Panc1 (cell line): ENCODE data around the gene FAR2. TPM values are rescaled to one million over a fixed set of nuclear protein-coding genes. Genes with fewer than 3 reads are reported as not detected.

ENCODE experiments used
- ATAC-seq: fragments of 200-7000 bp; cut with Tn5 transposase; 2 replicates; pipeline ENCODE4 v1.9.1; 2020; ENCODE audit warnings: mild to moderate bottlenecking, moderate library complexity
- BruUV-seq: library from RNA; stranded (reverse); fragments of 400-500 nt; replicated peaks from 2 replicates; lab custom pipeline; 2021; lab: Mats Ljungman, UMichigan
- CTCF ChIA-PET: fragments of 300-600 bp; sonication (Branson Sonifier 250); formaldehyde crosslinking; loops from one replicate; lab custom pipeline; 2022; ENCODE audit warnings: antibody characterized with exemption; lab: Charles Lee
- POLR2A ChIA-PET: fragments of 300-600 bp; sonication (Branson Sonifier 250); formaldehyde crosslinking; loops from one replicate; lab custom pipeline; 2022; ENCODE audit warnings: antibody characterized with exemption; lab: Charles Lee
- DNase-seq: peaks from one replicate; pipeline ENCODE4 v3.0.0-alpha.2; 2010; ENCODE audit warnings: low read depth, low spot score
- H3K27ac ChIP-seq: 2 replicates; pipeline ENCODE4 v1.5.1; 2011; ENCODE audit warnings: mild to moderate bottlenecking, low read length, inconsistent platforms
- H3K27me3 ChIP-seq: fragments of 200-500 bp; sonication (Bioruptor generic); 2 replicates; pipeline ENCODE4 v1.6.0; 2014; ENCODE audit warnings: low read length, inconsistent platforms; ENCODE audit not compliant: control insufficient read depth, insufficient read depth
- H3K36me3 ChIP-seq: fragments of 200-500 bp; sonication (Bioruptor generic); 2 replicates; pipeline ENCODE4 v1.5.1; 2014; ENCODE audit warnings: inconsistent platforms, mild to moderate bottlenecking, low read length, moderate library complexity; ENCODE audit not compliant: control insufficient read depth, insufficient read depth
- H3K4me1 ChIP-seq: 2 replicates; pipeline ENCODE4 v1.5.1; 2011; ENCODE audit warnings: inconsistent platforms, mild to moderate bottlenecking, low read length, moderate library complexity; ENCODE audit not compliant: control insufficient read depth, insufficient read depth
- H3K4me3 ChIP-seq, 2 experiments: 2 replicates each; pipeline ENCODE4 v1.5.1; 2011 to 2012; ENCODE audit warnings: low read depth in 2 of 2, low read length in 2 of 2, mild to moderate bottlenecking in 2 of 2, inconsistent platforms in 1 of 2, moderate library complexity in 1 of 2
- H3K9me3 ChIP-seq: fragments of 200-500 bp; sonication (Bioruptor generic); 2 replicates; pipeline ENCODE4 v1.5.1; 2014; ENCODE audit warnings: low read depth, mild to moderate bottlenecking, inconsistent platforms, low read length, moderate library complexity; ENCODE audit not compliant: control insufficient read depth, insufficient read depth
- CTCF ChIP-seq: fragments of 450-650 bp; IDR thresholded peaks from 2 replicates; pipeline ENCODE4 v1.5.1; 2017; ENCODE audit warnings: mild to moderate bottlenecking
- POLR2AphosphoS5 ChIP-seq: IDR thresholded peaks from 2 replicates; pipeline ENCODE4 v1.6.1; 2012; ENCODE audit warnings: mild to moderate bottlenecking, low read depth, low read length, moderate library complexity
- SIN3A ChIP-seq: IDR thresholded peaks from 2 replicates; pipeline ENCODE4 v1.6.1; 2012; ENCODE audit warnings: low read depth, mild to moderate bottlenecking, low read length, moderate library complexity, borderline replicate concordance; ENCODE audit not compliant: insufficient read depth
- TCF7L2 ChIP-seq: IDR thresholded peaks from 2 replicates; pipeline ENCODE4 v1.6.1; 2011; ENCODE audit warnings: mild to moderate bottlenecking, low read depth, low read length, inconsistent platforms
- in situ Hi-C: cut with HindIII; loops from 2 replicates; pipeline ENCODE4 v1.10.0; 2016; ENCODE audit warnings: low sequenced_read_pairs, low pct_unique_long_range_greater_than_20kb
- intact Hi-C: fragments of 100-400 bp; cut with micrococcal nuclease; formaldehyde crosslinking; loops from one replicate; pipeline ENCODE4 v1.10.0; 2022; ENCODE audit not compliant: unreplicated experiment
- total RNA-seq: library from RNA; stranded (reverse); gene quantifications from one replicate; pipeline ENCODE4 v1.2.1, GENCODE V29; 2021; ENCODE audit not compliant: unreplicated experiment
- TF ChIP-seq, protein P1 (sequence below), 2 experiments: IDR thresholded peaks; 2 replicates each; pipeline ENCODE4 v1.6.1; 2011 to 2012; ENCODE audit warnings: low read depth in 2 of 2, control low read depth in 1 of 2, low read length in 1 of 2, mild to moderate bottlenecking in 1 of 2, moderate library complexity in 1 of 2; ENCODE audit not compliant: insufficient read depth in 1 of 2

The FAR2 gene
- total RNA-seq, 1 experiment from 2014 or later, result 6.2 TPM

DNA sequence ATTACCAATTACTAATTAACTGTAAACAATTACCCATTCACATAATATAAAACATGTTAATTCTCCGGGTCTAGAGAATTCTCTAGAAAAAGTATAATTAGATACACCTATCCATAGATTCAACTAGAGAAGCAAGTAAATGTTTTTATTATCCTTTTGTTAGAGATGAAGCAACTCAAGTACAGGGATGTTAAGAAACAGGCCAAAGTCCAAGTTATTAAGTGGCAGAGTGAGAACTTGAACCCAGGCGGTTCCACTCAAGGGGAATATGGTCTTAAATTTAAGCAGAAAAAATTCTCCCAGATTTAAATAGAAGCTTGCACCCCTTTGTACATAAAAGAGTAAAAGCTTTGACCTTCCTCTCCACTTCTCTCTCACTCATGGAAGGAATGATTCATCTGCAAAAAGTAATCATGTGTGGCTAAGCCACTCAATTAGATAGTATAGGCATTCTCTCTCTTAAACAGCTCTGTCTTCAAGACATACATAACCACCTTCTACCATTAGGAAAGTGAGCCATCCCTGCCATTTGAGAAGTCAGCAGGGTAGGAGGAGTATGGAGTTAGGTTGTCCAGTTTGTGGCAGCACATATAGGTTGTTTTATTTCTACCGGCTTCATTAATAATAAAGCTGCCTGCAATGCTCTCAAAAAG is 197.8 kb downstream of the FAR2 start:
- peaks cover 19% of the 10 kb centered on the region; the same call in 1 of the 2 replicates for H3K36me3 ChIP-seq
- POLR2A ChIA-PET, result no interaction called here
- H3K27me3 ChIP-seq, result no peaks in the 10 kb centered on the region
- intact Hi-C loops, result no loop called here
- ATAC-seq (no peak), DNase-seq (no peak)
- peaks cover 7% of the 10 kb centered on the region; the same call in 1 of the 2 replicates for H3K4me1 ChIP-seq
- CTCF ChIA-PET, result no interaction called here
- H3K9me3 ChIP-seq, result no peaks in the 10 kb centered on the region
- in situ Hi-C loops, result no loop called here
- no peak overlapping the region for H3K27ac ChIP-seq
- no peak overlapping the region for H3K4me3 ChIP-seq
- TF ChIP-seq TCF7L2 (no peak), SIN3A (no peak), POLR2AphosphoS5 (no peak), CTCF (no peak)
- TF ChIP-seq, protein P1, sequence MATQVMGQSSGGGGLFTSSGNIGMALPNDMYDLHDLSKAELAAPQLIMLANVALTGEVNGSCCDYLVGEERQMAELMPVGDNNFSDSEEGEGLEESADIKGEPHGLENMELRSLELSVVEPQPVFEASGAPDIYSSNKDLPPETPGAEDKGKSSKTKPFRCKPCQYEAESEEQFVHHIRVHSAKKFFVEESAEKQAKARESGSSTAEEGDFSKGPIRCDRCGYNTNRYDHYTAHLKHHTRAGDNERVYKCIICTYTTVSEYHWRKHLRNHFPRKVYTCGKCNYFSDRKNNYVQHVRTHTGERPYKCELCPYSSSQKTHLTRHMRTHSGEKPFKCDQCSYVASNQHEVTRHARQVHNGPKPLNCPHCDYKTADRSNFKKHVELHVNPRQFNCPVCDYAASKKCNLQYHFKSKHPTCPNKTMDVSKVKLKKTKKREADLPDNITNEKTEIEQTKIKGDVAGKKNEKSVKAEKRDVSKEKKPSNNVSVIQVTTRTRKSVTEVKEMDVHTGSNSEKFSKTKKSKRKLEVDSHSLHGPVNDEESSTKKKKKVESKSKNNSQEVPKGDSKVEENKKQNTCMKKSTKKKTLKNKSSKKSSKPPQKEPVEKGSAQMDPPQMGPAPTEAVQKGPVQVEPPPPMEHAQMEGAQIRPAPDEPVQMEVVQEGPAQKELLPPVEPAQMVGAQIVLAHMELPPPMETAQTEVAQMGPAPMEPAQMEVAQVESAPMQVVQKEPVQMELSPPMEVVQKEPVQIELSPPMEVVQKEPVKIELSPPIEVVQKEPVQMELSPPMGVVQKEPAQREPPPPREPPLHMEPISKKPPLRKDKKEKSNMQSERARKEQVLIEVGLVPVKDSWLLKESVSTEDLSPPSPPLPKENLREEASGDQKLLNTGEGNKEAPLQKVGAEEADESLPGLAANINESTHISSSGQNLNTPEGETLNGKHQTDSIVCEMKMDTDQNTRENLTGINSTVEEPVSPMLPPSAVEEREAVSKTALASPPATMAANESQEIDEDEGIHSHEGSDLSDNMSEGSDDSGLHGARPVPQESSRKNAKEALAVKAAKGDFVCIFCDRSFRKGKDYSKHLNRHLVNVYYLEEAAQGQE (IDR thresholded peaks at IDR 0.05; ENCODE audit: insufficient read depth in 1 of 2, low read depth in 2 of 2, low read length in 1 of 2), result no peak
- BruUV-seq, result no TSS peak

- TF ChIP-seq CTCF (no peak), POLR2AphosphoS5 (no peak), TCF7L2 (no peak), SIN3A (no peak)
- TF ChIP-seq, protein P1 (IDR thresholded peaks at IDR 0.05; ENCODE audit: insufficient read depth in 1 of 2, low read depth in 2 of 2, low read length in 1 of 2), result no peak
- POLR2A ChIA-PET, result no interaction called here
- CTCF ChIA-PET, result no interaction called here
- H3K36me3 ChIP-seq, result 0 out of 2 replicates have a peak, but pooled peaks cover 11% of the 10 kb centered on the region
- no peak overlapping the region for H3K4me3 ChIP-seq
- in situ Hi-C loops, result no loop called here
- H3K4me1 ChIP-seq, result peaks cover 7% of the 10 kb centered on the region; the same call in 1 of the 2 replicates
- no peak overlapping the region for H3K27ac ChIP-seq
- H3K9me3 ChIP-seq, result no peaks in the 10 kb centered on the region
- intact Hi-C loops, result no loop called here
- no peak for ATAC-seq
- BruUV-seq, result no TSS peak
- H3K27me3 ChIP-seq, result no peaks in the 10 kb centered on the region
- no peak for DNase-seq
Measured at GRCh38 chr12:29350080-29350479, 201.0 kb downstream of the FAR2 start.
